GM13977 (cell line): ENCODE results near the gene RTL1.

Experiments used
- DNase-seq: peaks from one replicate; pipeline ENCODE4 v3.0.0; 2012; ENCODE audit warnings: low spot score
- CTCF ChIP-seq: IDR thresholded peaks from 2 replicates; pipeline ENCODE4 v1.5.1; 2012; ENCODE audit warnings: mild to moderate bottlenecking, control low read depth; ENCODE audit not compliant: insufficient read depth; ENCODE audit errors: extremely low read depth, missing control alignments
- in situ Hi-C: fragments of 300-500 bp; cut with MboI; formaldehyde crosslinking; loops from one replicate; pipeline ENCODE4 v1.12.0; 2022; ENCODE audit warnings: low sequenced_read_pairs, low pct_unique_long_range_greater_than_20kb, mixed read lengths, inconsistent platforms; ENCODE audit not compliant: unreplicated experiment

RTL1 gene

GRCh38 chr14:100839315-100839585, 64.3 kb downstream of the RTL1 start:
- in situ Hi-C loops, result no loop called here
- no peak for TF ChIP-seq CTCF
- no peak for DNase-seq

- DNase-seq, result no peak
- TF ChIP-seq CTCF, result no peak
- in situ Hi-C loops, result no loop called here
Observed at GRCh38 chr14:100838493-100839314, 64.8 kb downstream of the RTL1 start.

DNA sequence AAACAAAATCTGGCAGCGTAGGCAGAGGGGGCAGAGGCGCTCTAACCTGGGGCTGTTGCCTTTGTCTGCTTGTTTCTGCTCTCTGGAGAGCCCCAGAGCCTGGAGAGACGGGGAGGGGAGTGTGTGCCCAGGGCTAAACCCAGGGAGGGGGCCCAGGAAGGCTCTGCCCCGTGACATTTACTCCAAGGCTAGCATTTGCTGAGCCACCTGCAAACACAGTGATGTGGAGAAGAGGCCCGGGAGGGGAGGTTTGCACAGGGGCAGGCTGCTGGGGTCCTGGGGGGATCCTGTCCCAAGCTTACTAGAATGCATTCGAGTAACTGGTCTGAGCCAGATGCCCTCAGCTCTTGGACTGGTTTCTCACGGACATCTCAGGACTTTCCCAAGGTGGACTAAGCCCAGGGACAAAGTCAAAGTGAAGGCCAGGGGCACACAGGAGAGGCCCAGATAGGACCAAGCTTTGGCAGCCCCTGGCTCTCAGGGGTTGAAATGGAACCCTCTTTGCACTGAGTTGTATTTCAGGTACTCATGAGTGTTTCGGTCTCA, 65.6 kb downstream of the RTL1 start:
- in situ Hi-C loops, result no loop called here
- TF ChIP-seq CTCF, result no peak
- DNase-seq, result no peak

DNA sequence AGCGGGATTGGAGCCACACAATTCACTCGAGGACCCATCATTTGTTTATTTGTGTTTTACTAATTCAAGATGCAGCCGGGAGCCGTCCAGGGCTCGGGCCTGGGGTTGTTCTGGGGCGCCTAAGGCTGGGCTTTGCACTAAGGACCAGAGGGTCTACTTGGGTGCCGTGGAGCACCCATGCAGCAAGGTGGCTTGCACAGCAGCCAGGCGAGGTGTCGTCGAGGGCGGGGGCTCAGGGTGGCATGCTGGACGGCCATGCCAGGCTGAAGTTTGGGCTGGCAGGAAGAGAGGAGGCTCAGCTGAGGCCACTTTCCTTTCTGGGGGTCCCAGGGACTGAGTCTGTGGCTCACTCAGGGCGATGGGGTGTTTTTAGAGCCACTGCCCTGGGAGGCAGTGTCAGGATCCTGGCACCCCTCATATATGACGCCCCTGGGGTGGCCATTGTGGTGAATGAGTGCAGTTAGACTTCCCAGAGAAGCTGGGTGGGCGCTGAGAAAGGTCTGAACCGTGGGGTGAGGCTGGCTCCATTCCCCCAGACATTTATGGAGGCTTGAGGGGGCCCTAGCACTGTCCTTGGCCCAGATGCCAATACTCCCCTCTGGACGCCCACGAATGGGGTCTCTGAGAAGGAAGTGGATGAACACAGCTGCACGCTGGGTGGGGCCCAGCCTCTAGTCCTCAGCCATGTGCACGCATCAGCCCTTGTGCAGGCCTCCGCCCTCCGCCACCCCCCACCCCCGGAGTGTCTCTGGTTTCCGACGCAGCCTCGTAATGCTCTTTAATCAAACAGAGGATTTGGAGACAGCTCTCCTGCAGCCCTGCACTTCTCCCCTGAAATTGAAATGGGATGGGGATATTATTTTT, 66.3 kb downstream of the RTL1 start:
- in situ Hi-C loops, result no loop called here
- TF ChIP-seq CTCF, result no peak
- no peak for DNase-seq

- no peak for DNase-seq
- TF ChIP-seq CTCF, result no peak
- in situ Hi-C loops, result no loop called here
Observed at GRCh38 chr14:100836311-100836805, 67.2 kb downstream of the RTL1 start.

GRCh38 chr14:100835548-100836310, 67.8 kb downstream of the RTL1 start:
- TF ChIP-seq CTCF, result no peak
- in situ Hi-C loops, result no loop called here
- DNase-seq, result no peak
